Endometrial microvascular endothelial cells (primary cell): Measurements from ENCODE around the gene NASP. TPM values are rescaled to one million over a fixed set of nuclear protein-coding genes. Genes with fewer than 3 reads are reported as not detected.

Experiments used
- in situ Hi-C: cut with HindIII; loops from 2 replicates; pipeline ENCODE4 v1.10.0; 2017; ENCODE audit warnings: low sequenced_read_pairs, low pct_unique_long_range_greater_than_20kb; ENCODE audit errors: inconsistent ontology term
- total RNA-seq: library from RNA; depleted of rRNA; stranded (reverse); fragments of >200 nt; gene quantifications from one replicate; pipeline ENCODE4 v1.2.3, GENCODE V29; 2015; ENCODE audit errors: inconsistent ontology term

The NASP gene
- total RNA-seq, 1 donor from 2014 or later = 105 TPM

DNA sequence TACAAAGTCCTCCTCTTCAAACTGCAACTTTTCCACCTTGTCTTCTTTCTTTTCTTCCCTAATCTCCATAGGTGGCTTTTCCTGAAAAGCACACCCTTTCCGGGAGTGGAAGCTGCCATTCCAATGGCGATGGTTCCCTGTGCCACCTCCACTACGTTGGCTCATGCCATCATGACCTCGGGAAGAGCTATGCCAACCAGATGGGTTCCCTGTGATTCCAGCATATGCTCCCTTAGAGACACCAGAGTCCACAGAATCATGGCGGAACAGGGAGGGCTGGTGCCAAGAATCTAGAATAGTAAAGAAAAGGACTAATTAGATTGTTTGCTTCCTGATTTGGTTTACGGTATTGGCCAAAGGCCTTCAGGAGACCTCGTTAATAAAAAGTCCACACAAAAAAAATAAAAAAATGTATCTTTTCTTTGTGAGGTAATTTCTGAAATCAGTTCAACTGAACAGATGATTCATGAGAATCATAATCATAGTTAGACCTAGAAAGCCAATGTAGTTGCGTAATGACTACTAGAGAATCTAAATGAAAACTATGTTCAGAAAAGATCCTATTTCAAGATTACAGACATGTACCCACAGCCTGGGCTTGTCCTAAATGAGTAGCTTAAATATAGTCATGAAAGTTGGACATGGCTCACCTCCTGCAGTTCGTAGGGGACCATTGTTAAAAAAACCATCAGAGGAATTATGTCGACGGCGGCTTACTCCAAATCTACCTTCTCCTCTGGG, 70.9 kb downstream of the NASP start:
- in situ Hi-C loops = no loop called here

- in situ Hi-C loops = no loop called here
Measured at GRCh38 chr1:45656573-45657226, 72.9 kb downstream of the NASP start.

DNA sequence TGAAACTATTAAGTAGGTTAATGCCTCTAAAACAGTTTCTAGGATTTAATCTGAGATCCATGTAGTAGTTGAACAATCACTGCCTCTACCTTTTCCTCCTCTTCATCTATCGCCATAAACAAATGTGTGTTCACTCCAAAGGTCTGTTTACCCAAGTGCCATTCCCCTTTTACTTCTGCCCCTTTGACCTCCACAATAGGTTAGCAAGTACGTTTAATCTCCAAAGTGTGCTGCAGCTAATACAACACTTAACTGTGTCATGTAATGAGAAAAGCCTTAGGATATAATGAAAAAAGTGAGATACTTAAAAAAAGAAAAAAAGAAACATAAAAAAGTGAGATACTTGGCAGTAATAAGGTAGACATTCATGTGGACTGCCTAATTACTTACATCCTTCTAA, 74.3 kb downstream of the NASP start:
- in situ Hi-C loops = no loop called here

- in situ Hi-C loops = no loop called here
Measured at GRCh38 chr1:45659222-45659621, 75.4 kb downstream of the NASP start.

DNA sequence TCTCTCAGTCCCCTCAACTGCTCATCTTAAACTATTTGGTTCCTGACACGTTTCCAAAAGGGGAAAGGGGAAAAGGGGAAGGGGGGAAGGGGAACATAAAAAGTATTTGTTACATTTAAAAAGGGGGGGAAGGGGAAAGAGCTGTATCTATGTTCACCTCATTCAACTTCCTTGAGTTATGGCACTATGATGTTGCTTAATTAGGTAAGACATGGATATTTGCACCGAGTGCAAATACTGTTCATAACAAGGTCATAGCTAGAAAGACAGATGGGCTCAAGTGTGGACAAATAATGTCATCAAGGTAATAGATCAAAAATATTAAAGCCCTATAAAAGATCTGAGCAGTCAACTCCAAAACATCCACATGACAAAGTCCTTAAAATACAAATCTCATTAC, 76.5 kb downstream of the NASP start:
- in situ Hi-C loops = no loop called here

GRCh38 chr1:45666836-45667235, 83.0 kb downstream of the NASP start:
- in situ Hi-C loops = no loop called here

DNA sequence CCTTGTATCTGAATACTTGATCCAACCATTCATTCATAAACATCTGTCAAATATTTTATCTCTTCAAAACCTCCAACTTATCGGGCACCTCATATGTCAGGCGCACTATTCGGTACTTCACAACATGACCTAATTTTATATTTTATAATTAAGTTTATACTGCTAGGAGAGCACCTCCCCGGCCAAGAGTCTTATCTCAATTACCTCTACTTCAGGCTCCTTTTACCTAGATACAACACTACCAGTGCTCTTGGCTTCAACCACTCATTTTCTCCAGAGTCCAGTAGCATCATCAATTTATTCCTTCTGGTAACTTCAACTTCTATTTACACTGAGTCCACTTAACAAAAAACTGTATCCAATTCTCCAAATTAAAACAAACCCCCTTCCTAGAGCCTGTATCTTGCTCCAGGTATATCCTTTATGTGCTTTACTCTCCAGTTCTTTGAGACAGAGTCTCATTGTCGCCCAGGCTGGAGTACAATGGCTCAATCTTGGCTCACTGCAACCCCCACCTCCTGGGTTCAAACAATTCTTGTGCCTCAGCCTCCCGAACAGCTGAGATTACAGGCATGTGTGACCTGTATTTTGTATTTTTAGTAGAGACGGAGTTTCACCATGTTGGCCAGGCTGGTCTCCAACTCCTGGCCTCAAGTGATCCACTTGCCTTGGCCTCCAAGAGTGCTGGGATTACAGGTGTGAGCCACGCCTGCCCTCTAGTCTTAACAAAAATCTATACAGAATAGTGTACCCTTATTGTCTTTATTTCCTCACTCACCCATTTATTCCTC, 83.7 kb downstream of the NASP start:
- in situ Hi-C loops = no loop called here

Other genes starting within 250 kb of the NASP start
- gene TOE1, start 243.9 kb upstream of the NASP start, total RNA-seq = 43.5 TPM
- 15.2 TPM for gene MUTYH, start 243.6 kb upstream of the NASP start, total RNA-seq
- gene TESK2, start 92.9 kb upstream of the NASP start, total RNA-seq = 0.37 TPM
- 6.0 TPM for gene CCDC163, start 84.0 kb upstream of the NASP start, total RNA-seq
- 7.4 TPM for gene MMACHC, start 83.7 kb upstream of the NASP start, total RNA-seq
- 1,007 TPM for gene PRDX1, start 62.2 kb upstream of the NASP start, total RNA-seq
- gene AKR1A1, start 33.2 kb upstream of the NASP start, total RNA-seq = 114 TPM
- not detected for gene CCDC17, start 40.0 kb downstream of the NASP start, total RNA-seq
- gene GPBP1L1, start 102.5 kb downstream of the NASP start, total RNA-seq = 54.6 TPM
- gene TMEM69, start 104.1 kb downstream of the NASP start, total RNA-seq = 50.3 TPM
- 8.5 TPM for gene IPP, start 166.6 kb downstream of the NASP start, total RNA-seq
- gene MAST2, start 219.6 kb downstream of the NASP start, total RNA-seq = 17.6 TPM